ENCODE measurements around the gene LEMD1.

LEMD1 gene

DNA sequence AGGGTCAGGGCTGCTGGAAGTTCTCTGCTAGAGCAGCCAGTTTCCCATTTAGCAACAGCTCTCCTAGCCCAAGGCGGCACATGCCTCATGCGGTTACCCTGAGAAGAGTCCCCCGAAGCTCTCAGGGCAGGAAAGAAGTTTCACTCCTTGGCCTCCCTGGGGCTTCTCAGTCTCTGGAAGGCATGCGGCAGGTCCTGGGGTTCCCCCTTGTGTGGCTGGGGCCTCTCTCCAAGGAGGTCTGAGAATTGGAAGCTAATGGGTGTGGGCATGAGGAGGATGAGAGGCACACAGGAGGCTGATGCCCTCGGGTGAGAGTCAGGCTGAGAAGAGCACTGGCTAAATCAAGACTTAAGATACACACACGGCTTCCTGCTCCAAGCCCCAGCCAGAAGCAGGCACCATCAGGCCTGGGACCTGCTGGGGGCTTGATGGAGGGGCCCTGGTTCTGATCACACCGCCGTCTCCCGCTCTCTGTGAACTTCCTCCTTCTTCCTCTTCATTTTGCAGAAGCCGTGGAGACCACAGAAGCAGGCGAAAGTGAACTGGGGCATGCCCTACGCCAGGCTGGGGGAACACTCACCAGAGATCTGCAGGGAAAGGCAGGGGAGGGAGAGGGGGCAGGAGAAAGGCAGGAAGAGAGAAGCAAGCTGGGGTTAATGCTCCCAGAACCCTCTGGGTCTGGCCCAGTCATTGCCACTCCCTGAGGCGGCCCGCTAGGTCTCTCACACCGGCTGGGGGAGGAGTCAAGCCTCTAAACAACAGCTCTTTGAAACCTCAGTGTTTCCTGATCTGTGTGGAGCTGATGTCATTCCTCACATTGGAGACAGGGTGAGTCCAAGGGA lies 18.8 kb upstream of the LEMD1 start:
- H3K4me3 ChIP-seq (ENCODE audit: low read length): peak overlapping the region; percentile 48
- no peaks in the 10 kb centered on the region for H3K79me2 ChIP-seq (ENCODE audit: low read length)
- peak overlapping the region; percentile 65 for H3K9ac ChIP-seq (ENCODE audit: low read length)
- H3K4me1 ChIP-seq (ENCODE audit: low read length): peaks cover 40% of the 10 kb centered on the region
- peak overlapping the region; percentile 88 for H3K27ac ChIP-seq (ENCODE audit: low read length)
- TF ChIP-seq, protein P1, sequence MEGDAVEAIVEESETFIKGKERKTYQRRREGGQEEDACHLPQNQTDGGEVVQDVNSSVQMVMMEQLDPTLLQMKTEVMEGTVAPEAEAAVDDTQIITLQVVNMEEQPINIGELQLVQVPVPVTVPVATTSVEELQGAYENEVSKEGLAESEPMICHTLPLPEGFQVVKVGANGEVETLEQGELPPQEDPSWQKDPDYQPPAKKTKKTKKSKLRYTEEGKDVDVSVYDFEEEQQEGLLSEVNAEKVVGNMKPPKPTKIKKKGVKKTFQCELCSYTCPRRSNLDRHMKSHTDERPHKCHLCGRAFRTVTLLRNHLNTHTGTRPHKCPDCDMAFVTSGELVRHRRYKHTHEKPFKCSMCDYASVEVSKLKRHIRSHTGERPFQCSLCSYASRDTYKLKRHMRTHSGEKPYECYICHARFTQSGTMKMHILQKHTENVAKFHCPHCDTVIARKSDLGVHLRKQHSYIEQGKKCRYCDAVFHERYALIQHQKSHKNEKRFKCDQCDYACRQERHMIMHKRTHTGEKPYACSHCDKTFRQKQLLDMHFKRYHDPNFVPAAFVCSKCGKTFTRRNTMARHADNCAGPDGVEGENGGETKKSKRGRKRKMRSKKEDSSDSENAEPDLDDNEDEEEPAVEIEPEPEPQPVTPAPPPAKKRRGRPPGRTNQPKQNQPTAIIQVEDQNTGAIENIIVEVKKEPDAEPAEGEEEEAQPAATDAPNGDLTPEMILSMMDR (IDR thresholded peaks at IDR 0.05; ENCODE audit: low read length): no peak; the same call in 1 of the 2 replicates
- TF ChIP-seq EZH2 (optimal IDR thresholded peaks at IDR 0.05; ENCODE audit: low read depth, low read length): no peak
- TF ChIP-seq EZH2phosphoT487 (IDR thresholded peaks at IDR 0.05; ENCODE audit: low read length): no peak
- peaks cover 29% of the 10 kb centered on the region for H3F3A ChIP-seq (ENCODE audit: insufficient read depth, low read length)
- no peaks in the 10 kb centered on the region for H4K20me1 ChIP-seq (ENCODE audit: insufficient read depth, low read length)
- peak overlapping the region; percentile 85 for H3K4me2 ChIP-seq (ENCODE audit: low read depth, low read length)
- peak; percentile 85 for DNase-seq
- peak overlapping the region; percentile 91 for H2AFZ ChIP-seq (ENCODE audit: low read length)
- no peaks in the 10 kb centered on the region for H3K27me3 ChIP-seq (replicated peaks; ENCODE audit: insufficient read depth, low read length)
- H3K9me2 ChIP-seq (replicated peaks; ENCODE audit: insufficient read depth, low read length): no peaks in the 10 kb centered on the region
- no peaks in the 10 kb centered on the region for H3K36me3 ChIP-seq (replicated peaks; ENCODE audit: insufficient read depth, low read length)
- no peaks in the 10 kb centered on the region for H3K9me3 ChIP-seq (replicated peaks; ENCODE audit: insufficient read depth, low read length)

DNA sequence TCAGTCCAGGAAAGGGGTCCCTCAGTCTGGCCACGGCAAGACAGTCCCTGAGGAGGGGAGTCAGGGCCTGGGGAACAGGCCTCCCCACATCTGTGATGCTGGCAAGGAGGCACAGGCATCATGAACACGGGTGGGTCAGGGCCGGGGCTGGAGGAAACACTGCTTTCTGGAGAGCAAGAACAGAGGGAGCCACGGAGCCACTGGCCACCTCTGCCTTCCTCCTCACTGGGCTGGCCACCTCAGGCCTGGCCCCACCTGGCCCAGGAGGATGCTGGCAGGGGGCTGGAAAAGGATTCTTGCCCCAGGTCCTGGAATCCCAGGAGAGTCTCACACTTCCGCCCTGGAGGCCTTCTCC lies 18.2 kb upstream of the LEMD1 start:
- Histone ChIP-seq H3K4me3 (ENCODE audit: low read length) (peak overlapping the region; percentile 48), H4K20me1 (ENCODE audit: insufficient read depth, low read length) (no peaks in the 10 kb centered on the region), H2AFZ (ENCODE audit: low read length) (peak overlapping the region; percentile 91), H3K4me1 (ENCODE audit: low read length) (peaks cover 46% of the 10 kb centered on the region), H3K79me2 (ENCODE audit: low read length) (no peaks in the 10 kb centered on the region), H3K36me3 (replicated peaks; ENCODE audit: insufficient read depth, low read length) (no peaks in the 10 kb centered on the region), H3K9ac (ENCODE audit: low read length) (peak overlapping the region; percentile 65), H3K9me3 (replicated peaks; ENCODE audit: insufficient read depth, low read length) (no peaks in the 10 kb centered on the region), H3K4me2 (ENCODE audit: low read depth, low read length) (peak overlapping the region; percentile 85), H3K27me3 (replicated peaks; ENCODE audit: insufficient read depth, low read length) (no peaks in the 10 kb centered on the region), H3F3A (ENCODE audit: insufficient read depth, low read length) (peaks cover 29% of the 10 kb centered on the region), H3K27ac (ENCODE audit: low read length) (peak overlapping the region; percentile 88), H3K9me2 (replicated peaks; ENCODE audit: insufficient read depth, low read length) (no peaks in the 10 kb centered on the region)
- DNase-seq: no peak
- TF ChIP-seq, protein P1 (IDR thresholded peaks at IDR 0.05; ENCODE audit: low read length): no peak
- TF ChIP-seq EZH2 (optimal IDR thresholded peaks at IDR 0.05; ENCODE audit: low read depth, low read length) (no peak), EZH2phosphoT487 (IDR thresholded peaks at IDR 0.05; ENCODE audit: low read length) (no peak)

DNA sequence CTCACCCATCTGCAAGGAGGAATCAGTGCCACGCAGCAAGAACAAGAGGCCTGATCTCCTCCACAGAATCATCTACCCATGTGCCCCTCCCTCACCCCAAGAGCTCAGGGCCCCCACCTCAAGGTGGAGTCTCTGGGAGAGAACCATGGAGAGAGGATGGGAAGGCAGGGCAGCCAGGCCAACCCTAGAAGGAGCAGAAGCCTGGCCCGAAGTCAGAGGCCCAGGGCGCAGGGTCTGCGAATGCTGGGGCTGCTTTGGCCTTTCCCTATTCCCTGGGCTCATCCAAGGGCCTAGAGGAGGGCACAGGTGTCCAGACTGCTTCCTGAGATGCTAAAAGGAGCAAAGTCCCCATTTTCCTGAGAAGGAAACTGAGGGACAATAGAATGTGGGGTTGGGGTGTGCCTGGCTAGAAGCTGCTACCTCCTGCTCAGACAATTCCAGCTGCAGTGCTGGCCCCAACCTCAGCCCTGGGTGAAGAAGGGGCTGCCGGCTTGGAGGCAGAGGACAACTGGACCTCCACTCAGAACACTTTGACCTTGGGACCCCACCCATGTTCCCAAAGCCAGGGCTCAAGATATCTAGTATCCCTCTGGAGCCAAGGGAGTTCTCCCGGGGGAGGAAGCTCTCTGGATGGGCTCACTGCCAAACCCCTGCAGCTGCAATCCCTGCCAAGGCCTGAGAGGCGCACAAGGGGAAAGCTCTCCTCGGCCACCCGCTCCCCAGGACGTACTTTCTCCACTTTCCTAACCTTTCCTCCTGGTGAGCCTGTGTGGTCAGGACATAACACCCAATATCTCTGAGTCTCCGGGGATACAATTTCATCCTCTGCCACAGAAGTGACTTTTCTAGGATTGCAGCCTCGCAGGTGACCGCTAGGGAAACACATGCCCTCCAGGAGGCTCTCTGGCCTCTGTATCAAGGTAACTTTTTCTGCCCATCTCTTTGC lies 16.6 kb upstream of the LEMD1 start:
- Histone ChIP-seq H3K4me2 (ENCODE audit: low read depth, low read length) (no peak overlapping the region), H3K27me3 (replicated peaks; ENCODE audit: insufficient read depth, low read length) (no peaks in the 10 kb centered on the region), H3F3A (ENCODE audit: insufficient read depth, low read length) (peaks cover 29% of the 10 kb centered on the region), H2AFZ (ENCODE audit: low read length) (no peak overlapping the region), H3K79me2 (ENCODE audit: low read length) (no peaks in the 10 kb centered on the region), H3K27ac (ENCODE audit: low read length) (no peak overlapping the region), H3K4me3 (ENCODE audit: low read length) (no peak overlapping the region), H3K9me3 (replicated peaks; ENCODE audit: insufficient read depth, low read length) (no peaks in the 10 kb centered on the region), H3K9ac (ENCODE audit: low read length) (no peak overlapping the region), H3K9me2 (replicated peaks; ENCODE audit: insufficient read depth, low read length) (no peaks in the 10 kb centered on the region), H4K20me1 (ENCODE audit: insufficient read depth, low read length) (no peaks in the 10 kb centered on the region), H3K36me3 (replicated peaks; ENCODE audit: insufficient read depth, low read length) (no peaks in the 10 kb centered on the region), H3K4me1 (ENCODE audit: low read length) (peaks cover 54% of the 10 kb centered on the region)
- TF ChIP-seq EZH2phosphoT487 (IDR thresholded peaks at IDR 0.05; ENCODE audit: low read length) (no peak), EZH2 (optimal IDR thresholded peaks at IDR 0.05; ENCODE audit: low read depth, low read length) (no peak)
- TF ChIP-seq, protein P1 (IDR thresholded peaks at IDR 0.05; ENCODE audit: low read length): no peak
- no peak for DNase-seq
